OCI-LY7 (cell line): ENCODE measurements around the gene EGFR.

Source experiments
- EZH2phosphoT487 ChIP-seq: fragments of 200-600 bp; sonication (generic); IDR thresholded peaks from 2 replicates; pipeline ENCODE4 v1.6.1; 2018; ENCODE audit warnings: low read depth, borderline replicate concordance, mild to moderate bottlenecking, mixed run types, antibody characterized with exemption, low read length, moderate library complexity, mixed read lengths
- TF ChIP-seq, protein P1 (sequence below): fragments of 200-600 bp; sonication (generic); conservative IDR thresholded peaks from 2 replicates; pipeline ENCODE4 v1.5.1; 2014; ENCODE audit warnings: mild to moderate bottlenecking, antibody characterized with exemption, low read length, moderate library complexity, mixed read lengths

DNA sequence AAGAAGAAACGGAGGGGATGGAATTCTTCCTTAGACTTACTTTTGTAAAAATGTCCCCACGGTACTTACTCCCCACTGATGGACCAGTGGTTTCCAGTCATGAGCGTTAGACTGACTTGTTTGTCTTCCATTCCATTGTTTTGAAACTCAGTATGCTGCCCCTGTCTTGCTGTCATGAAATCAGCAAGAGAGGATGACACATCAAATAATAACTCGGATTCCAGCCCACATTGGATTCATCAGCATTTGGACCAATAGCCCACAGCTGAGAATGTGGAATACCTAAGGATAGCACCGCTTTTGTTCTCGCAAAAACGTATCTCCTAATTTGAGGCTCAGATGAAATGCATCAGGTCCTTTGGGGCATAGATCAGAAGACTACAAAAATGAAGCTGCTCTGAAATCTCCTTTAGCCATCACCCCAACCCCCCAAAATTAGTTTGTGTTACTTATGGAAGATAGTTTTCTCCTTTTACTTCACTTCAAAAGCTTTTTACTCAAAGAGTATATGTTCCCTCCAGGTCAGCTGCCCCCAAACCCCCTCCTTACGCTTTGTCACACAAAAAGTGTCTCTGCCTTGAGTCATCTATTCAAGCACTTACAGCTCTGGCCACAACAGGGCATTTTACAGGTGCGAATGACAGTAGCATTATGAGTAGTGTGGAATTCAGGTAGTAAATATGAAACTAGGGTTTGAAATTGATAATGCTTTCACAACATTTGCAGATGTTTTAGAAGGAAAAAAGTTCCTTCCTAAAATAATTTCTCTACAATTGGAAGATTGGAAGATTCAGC is 187.6 kb downstream of the EGFR start:
- TF ChIP-seq, protein P1, sequence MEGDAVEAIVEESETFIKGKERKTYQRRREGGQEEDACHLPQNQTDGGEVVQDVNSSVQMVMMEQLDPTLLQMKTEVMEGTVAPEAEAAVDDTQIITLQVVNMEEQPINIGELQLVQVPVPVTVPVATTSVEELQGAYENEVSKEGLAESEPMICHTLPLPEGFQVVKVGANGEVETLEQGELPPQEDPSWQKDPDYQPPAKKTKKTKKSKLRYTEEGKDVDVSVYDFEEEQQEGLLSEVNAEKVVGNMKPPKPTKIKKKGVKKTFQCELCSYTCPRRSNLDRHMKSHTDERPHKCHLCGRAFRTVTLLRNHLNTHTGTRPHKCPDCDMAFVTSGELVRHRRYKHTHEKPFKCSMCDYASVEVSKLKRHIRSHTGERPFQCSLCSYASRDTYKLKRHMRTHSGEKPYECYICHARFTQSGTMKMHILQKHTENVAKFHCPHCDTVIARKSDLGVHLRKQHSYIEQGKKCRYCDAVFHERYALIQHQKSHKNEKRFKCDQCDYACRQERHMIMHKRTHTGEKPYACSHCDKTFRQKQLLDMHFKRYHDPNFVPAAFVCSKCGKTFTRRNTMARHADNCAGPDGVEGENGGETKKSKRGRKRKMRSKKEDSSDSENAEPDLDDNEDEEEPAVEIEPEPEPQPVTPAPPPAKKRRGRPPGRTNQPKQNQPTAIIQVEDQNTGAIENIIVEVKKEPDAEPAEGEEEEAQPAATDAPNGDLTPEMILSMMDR, result no peak
- no peak for TF ChIP-seq EZH2phosphoT487
